Tibial nerve (tissue), 4 donors: ENCODE measurements around the gene MAN2B2.

Source experiments
- EP300 ChIP-seq, 2 donors: sonication (generic); formaldehyde crosslinking; IDR thresholded peaks; one replicate each; pipeline ENCODE4 v1.6.1; 2017; ENCODE audit warnings: antibody characterized with exemption in 2 of 2, mild to moderate bottlenecking in 1 of 2
- POLR2A ChIP-seq, 2 donors: fragments of 450-650 bp; IDR thresholded peaks; one replicate each; pipeline ENCODE4 v1.6.1; 2017; ENCODE audit warnings: antibody characterized with exemption in 2 of 2, mild to moderate bottlenecking in 2 of 2, moderate library complexity in 2 of 2
- TF ChIP-seq, protein P1 (sequence below), 5 experiments: fragments of 200-600 bp in 3 of 5; fragments of 450-650 bp in 2 of 5; sonication (generic) in 3 of 5; IDR thresholded peaks; one replicate each; pipeline ENCODE4 v1.5.1; 2016 to 2019; ENCODE audit warnings: antibody characterized with exemption in 5 of 5, mild to moderate bottlenecking in 3 of 5, moderate library complexity in 2 of 5

DNA sequence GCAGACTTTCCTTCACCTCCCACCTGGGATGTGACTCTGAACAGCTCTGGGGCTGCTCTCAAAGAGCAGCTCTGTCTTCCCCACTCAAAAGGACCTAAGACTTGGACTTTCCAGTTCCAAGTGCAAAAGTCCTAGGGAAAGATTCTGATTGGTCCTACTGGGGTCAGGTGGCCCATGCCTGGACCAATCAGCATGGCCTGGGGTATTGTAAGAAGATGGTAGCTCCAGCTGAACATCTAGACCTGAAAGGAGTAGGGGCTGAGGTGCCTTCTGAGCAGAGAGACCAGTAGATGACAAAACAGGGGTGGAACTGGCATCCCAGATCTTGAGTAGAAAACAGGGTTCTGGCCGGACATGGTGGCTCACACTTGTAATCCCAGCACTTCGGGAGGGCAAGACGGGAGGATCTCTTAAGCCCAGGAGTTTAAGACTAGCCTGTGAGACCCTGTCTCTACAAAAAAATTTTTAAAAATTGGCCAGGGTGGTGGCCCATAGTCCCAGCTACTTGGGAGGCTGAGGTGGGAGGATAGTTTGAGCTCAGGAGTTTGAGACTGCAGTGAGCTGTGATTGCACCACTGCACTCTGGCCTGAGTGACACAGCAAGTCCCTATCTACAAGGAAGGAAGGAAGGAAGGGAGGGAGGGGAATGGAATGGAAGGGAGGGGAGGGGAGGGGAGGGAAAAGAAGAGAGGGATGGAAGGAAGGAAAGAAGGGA lies 38.1 kb downstream of the MAN2B2 start:
- TF ChIP-seq POLR2A (IDR thresholded peaks at IDR 0.05) (no peak), EP300 (IDR thresholded peaks at IDR 0.05) (no peak)
- TF ChIP-seq, protein P1, sequence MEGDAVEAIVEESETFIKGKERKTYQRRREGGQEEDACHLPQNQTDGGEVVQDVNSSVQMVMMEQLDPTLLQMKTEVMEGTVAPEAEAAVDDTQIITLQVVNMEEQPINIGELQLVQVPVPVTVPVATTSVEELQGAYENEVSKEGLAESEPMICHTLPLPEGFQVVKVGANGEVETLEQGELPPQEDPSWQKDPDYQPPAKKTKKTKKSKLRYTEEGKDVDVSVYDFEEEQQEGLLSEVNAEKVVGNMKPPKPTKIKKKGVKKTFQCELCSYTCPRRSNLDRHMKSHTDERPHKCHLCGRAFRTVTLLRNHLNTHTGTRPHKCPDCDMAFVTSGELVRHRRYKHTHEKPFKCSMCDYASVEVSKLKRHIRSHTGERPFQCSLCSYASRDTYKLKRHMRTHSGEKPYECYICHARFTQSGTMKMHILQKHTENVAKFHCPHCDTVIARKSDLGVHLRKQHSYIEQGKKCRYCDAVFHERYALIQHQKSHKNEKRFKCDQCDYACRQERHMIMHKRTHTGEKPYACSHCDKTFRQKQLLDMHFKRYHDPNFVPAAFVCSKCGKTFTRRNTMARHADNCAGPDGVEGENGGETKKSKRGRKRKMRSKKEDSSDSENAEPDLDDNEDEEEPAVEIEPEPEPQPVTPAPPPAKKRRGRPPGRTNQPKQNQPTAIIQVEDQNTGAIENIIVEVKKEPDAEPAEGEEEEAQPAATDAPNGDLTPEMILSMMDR (IDR thresholded peaks at IDR 0.05): no peak
